ENCODE results near the gene ELMOD3.
"Not testable (repeated sequence)": the region's sequence is repeated elsewhere in the genome, so short reads cannot be mapped to it uniquely, and the experiment has no call there.

The ELMOD3 gene

GRCh38 chr2:85329701-85330100, 24.9 kb upstream of the ELMOD3 start:
- not testable (repeated sequence) for DNase-seq (ENCODE audit: low spot score)

- DNase-seq (ENCODE audit: low spot score) = no peak
Measured at GRCh38 chr2:85330839-85331636, 23.5 kb upstream of the ELMOD3 start.

- DNase-seq (ENCODE audit: low spot score) = not testable (repeated sequence)
Measured at GRCh38 chr2:85333877-85334276, 20.7 kb upstream of the ELMOD3 start.

- no peak for DNase-seq (ENCODE audit: low spot score)
Measured at GRCh38 chr2:85334928-85335327, 19.6 kb upstream of the ELMOD3 start.

- peak; percentile 38 for DNase-seq (ENCODE audit: low spot score)
Measured at GRCh38 chr2:85340034-85340892, 14.3 kb upstream of the ELMOD3 start.

GRCh38 chr2:85341269-85342029, 13.1 kb upstream of the ELMOD3 start:
- no peak for DNase-seq (ENCODE audit: low spot score)

- DNase-seq (ENCODE audit: low spot score) = no peak
Measured at GRCh38 chr2:85342156-85342555, 12.4 kb upstream of the ELMOD3 start.

GRCh38 chr2:85343207-85343895, 11.2 kb upstream of the ELMOD3 start:
- DNase-seq (ENCODE audit: low spot score) = not testable (repeated sequence)

- no peak for DNase-seq (ENCODE audit: low spot score)
Measured at GRCh38 chr2:85344356-85344954, 10.1 kb upstream of the ELMOD3 start.

- DNase-seq (ENCODE audit: low spot score) = no peak
Measured at GRCh38 chr2:85347599-85347998, 7.0 kb upstream of the ELMOD3 start.

GRCh38 chr2:85353876-85354285, 688 bp upstream of the ELMOD3 start:
- no peak for DNase-seq (ENCODE audit: low spot score)

GRCh38 chr2:85355073-85355410, 473 bp downstream of the ELMOD3 start:
- no peak for DNase-seq (ENCODE audit: low spot score)

GRCh38 chr2:85355521-85355920, 952 bp downstream of the ELMOD3 start:
- no peak for DNase-seq (ENCODE audit: low spot score)

GRCh38 chr2:85356186-85356585, 1.6 kb downstream of the ELMOD3 start:
- no peak for DNase-seq (ENCODE audit: low spot score)

- DNase-seq (ENCODE audit: low spot score) = no peak
Measured at GRCh38 chr2:85357736-85358135, 3.2 kb downstream of the ELMOD3 start.

GRCh38 chr2:85362653-85363387, 8.3 kb downstream of the ELMOD3 start:
- not testable (repeated sequence) for DNase-seq (ENCODE audit: low spot score)

GRCh38 chr2:85367180-85367579, 12.6 kb downstream of the ELMOD3 start:
- no peak for DNase-seq (ENCODE audit: low spot score)

GRCh38 chr2:85368921-85369320, 14.4 kb downstream of the ELMOD3 start:
- no peak for DNase-seq (ENCODE audit: low spot score)

GRCh38 chr2:85369500-85369899, 14.9 kb downstream of the ELMOD3 start:
- no peak for DNase-seq (ENCODE audit: low spot score)

GRCh38 chr2:85371045-85371444, 16.5 kb downstream of the ELMOD3 start:
- no peak for DNase-seq (ENCODE audit: low spot score)
